ENCODE data around the gene PLEKHD1.

The PLEKHD1 gene

GRCh38 chr14:69481815-69482568 lies 2.5 kb upstream of the PLEKHD1 start:
- Histone ChIP-seq H3K9ac (ENCODE audit: low read depth, low read length) (no peak overlapping the region), H3K27me3 (ENCODE audit: insufficient read depth, low read length) (peaks cover 67% of the 10 kb centered on the region), H3K27ac (ENCODE audit: low read depth, low read length) (no peak overlapping the region), H3K9me3 (ENCODE audit: insufficient read depth, low read depth, low read length) (no peaks in the 10 kb centered on the region), H3K4me3 (ENCODE audit: low read length) (no peak overlapping the region), H3K36me3 (ENCODE audit: insufficient read depth, low read length) (no peaks in the 10 kb centered on the region), H3K4me1 (ENCODE audit: insufficient read depth, low read length) (no peaks in the 10 kb centered on the region; the same call in 1 of the 2 replicates)
- 88% methylated on average over 4 of the region's 5 CpGs for WGBS

- no peak overlapping the region for H3K27ac ChIP-seq (ENCODE audit: low read depth, low read length)
- H3K4me1 ChIP-seq (ENCODE audit: insufficient read depth, low read length): peaks cover 7% of the 10 kb centered on the region; the same call in 1 of the 2 replicates
- peak overlapping the region; percentile 59 for H3K4me3 ChIP-seq (ENCODE audit: low read length)
- H3K9ac ChIP-seq (ENCODE audit: low read depth, low read length): no peak overlapping the region; the same call in 1 of the 2 replicates
- peaks cover 78% of the 10 kb centered on the region for H3K27me3 ChIP-seq (ENCODE audit: insufficient read depth, low read length)
- no peaks in the 10 kb centered on the region for H3K36me3 ChIP-seq (ENCODE audit: insufficient read depth, low read length)
- WGBS: 2% methylated on average over 54 of the region's 54 CpGs
- H3K9me3 ChIP-seq (ENCODE audit: insufficient read depth, low read depth, low read length): no peaks in the 10 kb centered on the region
Measured at GRCh38 chr14:69483765-69484443, 624 bp upstream of the PLEKHD1 start.

GRCh38 chr14:69485315-69485660 lies 760 bp downstream of the PLEKHD1 start:
- WGBS: 72% methylated on average over 11 of the region's 11 CpGs
- H3K27ac ChIP-seq (ENCODE audit: low read depth, low read length): no peak overlapping the region
- no peaks in the 10 kb centered on the region for H3K9me3 ChIP-seq (ENCODE audit: insufficient read depth, low read depth, low read length)
- H3K27me3 ChIP-seq (ENCODE audit: insufficient read depth, low read length): peaks cover 74% of the 10 kb centered on the region
- peak overlapping the region; percentile 59 for H3K4me3 ChIP-seq (ENCODE audit: low read length)
- H3K9ac ChIP-seq (ENCODE audit: low read depth, low read length): no peak overlapping the region
- no peaks in the 10 kb centered on the region for H3K36me3 ChIP-seq (ENCODE audit: insufficient read depth, low read length)
- H3K4me1 ChIP-seq (ENCODE audit: insufficient read depth, low read length): peaks cover 7% of the 10 kb centered on the region; the same call in 1 of the 2 replicates

- Histone ChIP-seq H3K27ac (ENCODE audit: low read depth, low read length) (no peak overlapping the region), H3K9me3 (ENCODE audit: insufficient read depth, low read depth, low read length) (no peaks in the 10 kb centered on the region), H3K4me3 (ENCODE audit: low read length) (no peak overlapping the region), H3K36me3 (ENCODE audit: insufficient read depth, low read length) (no peaks in the 10 kb centered on the region), H3K9ac (ENCODE audit: low read depth, low read length) (no peak overlapping the region), H3K4me1 (ENCODE audit: insufficient read depth, low read length) (peaks cover 7% of the 10 kb centered on the region; the same call in 1 of the 2 replicates), H3K27me3 (ENCODE audit: insufficient read depth, low read length) (peaks cover 72% of the 10 kb centered on the region)
- 85% methylated on average over 1 of the region's 6 CpGs for WGBS
Measured at GRCh38 chr14:69485701-69486100, 1.2 kb downstream of the PLEKHD1 start.

GRCh38 chr14:69487226-69487625 lies 2.7 kb downstream of the PLEKHD1 start:
- WGBS: 72% methylated on average over 4 of the region's 4 CpGs
- no peak overlapping the region for H3K27ac ChIP-seq (ENCODE audit: low read depth, low read length)
- no peak overlapping the region for H3K9ac ChIP-seq (ENCODE audit: low read depth, low read length)
- no peaks in the 10 kb centered on the region for H3K9me3 ChIP-seq (ENCODE audit: insufficient read depth, low read depth, low read length)
- H3K4me3 ChIP-seq (ENCODE audit: low read length): no peak overlapping the region
- H3K4me1 ChIP-seq (ENCODE audit: insufficient read depth, low read length): peaks cover 7% of the 10 kb centered on the region; the same call in 1 of the 2 replicates
- H3K36me3 ChIP-seq (ENCODE audit: insufficient read depth, low read length): no peaks in the 10 kb centered on the region
- H3K27me3 ChIP-seq (ENCODE audit: insufficient read depth, low read length): peaks cover 60% of the 10 kb centered on the region

- Histone ChIP-seq H3K27ac (ENCODE audit: low read depth, low read length) (no peak overlapping the region), H3K9ac (ENCODE audit: low read depth, low read length) (no peak overlapping the region), H3K4me3 (ENCODE audit: low read length) (no peak overlapping the region), H3K4me1 (ENCODE audit: insufficient read depth, low read length) (peaks cover 7% of the 10 kb centered on the region; the same call in 1 of the 2 replicates), H3K36me3 (ENCODE audit: insufficient read depth, low read length) (no peaks in the 10 kb centered on the region), H3K9me3 (ENCODE audit: insufficient read depth, low read depth, low read length) (no peaks in the 10 kb centered on the region), H3K27me3 (ENCODE audit: insufficient read depth, low read length) (peaks cover 54% of the 10 kb centered on the region)
- 70% methylated on average over 4 of the region's 4 CpGs for WGBS
Measured at GRCh38 chr14:69487771-69488170, 3.2 kb downstream of the PLEKHD1 start.

GRCh38 chr14:69489495-69489894 lies 5.0 kb downstream of the PLEKHD1 start:
- Histone ChIP-seq H3K9ac (ENCODE audit: low read depth, low read length) (no peak overlapping the region), H3K27me3 (ENCODE audit: insufficient read depth, low read length) (peaks cover 37% of the 10 kb centered on the region), H3K4me3 (ENCODE audit: low read length) (no peak overlapping the region), H3K27ac (ENCODE audit: low read depth, low read length) (no peak overlapping the region), H3K9me3 (ENCODE audit: insufficient read depth, low read depth, low read length) (no peaks in the 10 kb centered on the region), H3K36me3 (ENCODE audit: insufficient read depth, low read length) (no peaks in the 10 kb centered on the region), H3K4me1 (ENCODE audit: insufficient read depth, low read length) (peaks cover 7% of the 10 kb centered on the region; the same call in 1 of the 2 replicates)

GRCh38 chr14:69490219-69490918 lies 5.8 kb downstream of the PLEKHD1 start:
- Histone ChIP-seq H3K4me3 (ENCODE audit: low read length) (no peak overlapping the region), H3K27me3 (ENCODE audit: insufficient read depth, low read length) (peaks cover 29% of the 10 kb centered on the region), H3K27ac (ENCODE audit: low read depth, low read length) (no peak overlapping the region), H3K9ac (ENCODE audit: low read depth, low read length) (no peak overlapping the region), H3K9me3 (ENCODE audit: insufficient read depth, low read depth, low read length) (no peaks in the 10 kb centered on the region), H3K36me3 (ENCODE audit: insufficient read depth, low read length) (no peaks in the 10 kb centered on the region), H3K4me1 (ENCODE audit: insufficient read depth, low read length) (peaks cover 7% of the 10 kb centered on the region; the same call in 1 of the 2 replicates)
- 91% methylated on average over 7 of the region's 7 CpGs for WGBS

- Histone ChIP-seq H3K27me3 (ENCODE audit: insufficient read depth, low read length) (peaks cover 20% of the 10 kb centered on the region), H3K4me3 (ENCODE audit: low read length) (no peak overlapping the region), H3K9ac (ENCODE audit: low read depth, low read length) (no peak overlapping the region), H3K27ac (ENCODE audit: low read depth, low read length) (no peak overlapping the region), H3K9me3 (ENCODE audit: insufficient read depth, low read depth, low read length) (no peaks in the 10 kb centered on the region), H3K4me1 (ENCODE audit: insufficient read depth, low read length) (peaks cover 7% of the 10 kb centered on the region; the same call in 1 of the 2 replicates), H3K36me3 (ENCODE audit: insufficient read depth, low read length) (no peaks in the 10 kb centered on the region)
- WGBS: 83% methylated on average over 3 of the region's 3 CpGs
Measured at GRCh38 chr14:69491193-69491592, 6.7 kb downstream of the PLEKHD1 start.

- Histone ChIP-seq H3K4me1 (ENCODE audit: insufficient read depth, low read length) (no peaks in the 10 kb centered on the region), H3K27ac (ENCODE audit: low read depth, low read length) (no peak overlapping the region), H3K4me3 (ENCODE audit: low read length) (no peak overlapping the region), H3K36me3 (ENCODE audit: insufficient read depth, low read length) (no peaks in the 10 kb centered on the region), H3K9me3 (ENCODE audit: insufficient read depth, low read depth, low read length) (no peaks in the 10 kb centered on the region), H3K9ac (ENCODE audit: low read depth, low read length) (no peak overlapping the region), H3K27me3 (ENCODE audit: insufficient read depth, low read length) (peaks cover 4% of the 10 kb centered on the region; the same call in 1 of the 2 replicates)
- WGBS: 83% methylated on average over 3 of the region's 4 CpGs
Measured at GRCh38 chr14:69493038-69493437, 8.5 kb downstream of the PLEKHD1 start.

- WGBS: 86% methylated on average over 2 of the region's 3 CpGs
- Histone ChIP-seq H3K27ac (ENCODE audit: low read depth, low read length) (no peak overlapping the region), H3K4me3 (ENCODE audit: low read length) (no peak overlapping the region)
Measured at GRCh38 chr14:69493791-69494190, 9.3 kb downstream of the PLEKHD1 start.

More at GRCh38 chr14:69493791-69494190, 9.3 kb downstream of the PLEKHD1 start:
- Histone ChIP-seq H3K36me3 (ENCODE audit: insufficient read depth, low read length) (no peaks in the 10 kb centered on the region), H3K4me1 (ENCODE audit: insufficient read depth, low read length) (no peaks in the 10 kb centered on the region), H3K9me3 (ENCODE audit: insufficient read depth, low read depth, low read length) (no peaks in the 10 kb centered on the region), H3K27me3 (ENCODE audit: insufficient read depth, low read length) (peaks cover 2% of the 10 kb centered on the region; the same call in 1 of the 2 replicates), H3K9ac (ENCODE audit: low read depth, low read length) (no peak overlapping the region)
